GM23338 (cell line): ENCODE results near the gene SMNDC1. TPM values are rescaled to one million over a fixed set of nuclear protein-coding genes. Genes with fewer than 3 reads are reported as not detected.

Experiments
- ATAC-seq: fragments of 200-7000 bp; cut with Tn5 transposase; 3 replicates; pipeline ENCODE4 v1.9.1; 2020
- DNase-seq: peaks from one replicate; pipeline ENCODE4 v3.0.0-alpha.2; 2015; ENCODE audit warnings: low spot score
- H2AFZ ChIP-seq: fragments of 200-600 bp; sonication (generic); 2 replicates; pipeline ENCODE4 v1.8.0; 2016; ENCODE audit warnings: antibody characterized with exemption, mild to moderate bottlenecking, moderate library complexity
- H3F3A ChIP-seq: fragments of 200-600 bp; sonication (generic); replicated peaks from 2 replicates; pipeline ENCODE4 v1.8.0; 2017; ENCODE audit warnings: antibody characterized with exemption, mixed run types, low read depth
- H3K27ac ChIP-seq: fragments of 200-600 bp; sonication (generic); 2 replicates; pipeline ENCODE4 v1.6.1; 2016; ENCODE audit warnings: low read depth
- H3K27me3 ChIP-seq: fragments of 200-600 bp; sonication (generic); 2 replicates; pipeline ENCODE4 v1.8.0; 2016; ENCODE audit warnings: mild to moderate bottlenecking, mixed run types, moderate library complexity; ENCODE audit not compliant: insufficient read depth
- H3K36me3 ChIP-seq: fragments of 200-600 bp; sonication (generic); 2 replicates; pipeline ENCODE4 v1.8.0; 2016; ENCODE audit warnings: mild to moderate bottlenecking; ENCODE audit not compliant: insufficient read depth
- H3K4me1 ChIP-seq: fragments of 200-600 bp; sonication (generic); 2 replicates; pipeline ENCODE4 v1.8.0; 2016; ENCODE audit warnings: mild to moderate bottlenecking, moderate library complexity; ENCODE audit not compliant: insufficient read depth
- H3K4me2 ChIP-seq: fragments of 200-600 bp; sonication (generic); 2 replicates; pipeline ENCODE4 v1.7.1; 2017; ENCODE audit warnings: mixed run types
- H3K4me3 ChIP-seq: fragments of 200-600 bp; sonication (generic); 2 replicates; pipeline ENCODE4 v1.6.1; 2016; ENCODE audit warnings: mixed run types
- H3K79me2 ChIP-seq: fragments of 200-600 bp; sonication (generic); replicated peaks from 2 replicates; pipeline ENCODE4 v1.8.0; 2017; ENCODE audit warnings: mild to moderate bottlenecking; ENCODE audit not compliant: insufficient read depth
- H3K9me2 ChIP-seq: fragments of 200-600 bp; sonication (generic); 2 replicates; pipeline ENCODE4 v1.8.0; 2017; ENCODE audit not compliant: insufficient read depth
- H4K20me1 ChIP-seq: fragments of 200-600 bp; sonication (generic); replicated peaks from 2 replicates; pipeline ENCODE4 v1.8.0; 2017; ENCODE audit warnings: mild to moderate bottlenecking; ENCODE audit not compliant: insufficient read depth
- H3K27ac Mint-ChIP-seq: 2 replicates; pipeline ENCODE4 v1.8.0; 2020; ENCODE audit warnings: inconsistent platforms, mild to moderate bottlenecking, moderate library complexity, mixed read lengths
- H3K27me3 Mint-ChIP-seq: 3 replicates; pipeline ENCODE4 v1.8.0; 2022; ENCODE audit warnings: low read depth, mild to moderate bottlenecking, moderate library complexity, mixed read lengths, inconsistent platforms; ENCODE audit not compliant: insufficient read depth, poor library complexity
- H3K36me3 Mint-ChIP-seq: 3 replicates; pipeline ENCODE4 v1.8.0; 2021; ENCODE audit warnings: low read depth, mild to moderate bottlenecking, inconsistent platforms, moderate library complexity, mixed read lengths
- H3K4me1 Mint-ChIP-seq: 3 replicates; pipeline ENCODE4 v1.8.0; 2020; ENCODE audit warnings: mild to moderate bottlenecking, inconsistent platforms, mixed read lengths
- H3K4me3 Mint-ChIP-seq: 3 replicates; pipeline ENCODE4 v1.8.0; 2021; ENCODE audit warnings: moderate library complexity, mild to moderate bottlenecking, inconsistent platforms, mixed read lengths
- H3K9me3 Mint-ChIP-seq: 3 replicates; pipeline ENCODE4 v1.8.0; 2020; ENCODE audit warnings: moderate library complexity, mild to moderate bottlenecking, inconsistent platforms, mixed read lengths
- CREB1 ChIP-seq: fragments of 250-450 bp; sonication (Bioruptor Pico); IDR thresholded peaks from 2 replicates; pipeline ENCODE4 v1.5.0; 2020; ENCODE audit warnings: low read depth, mild to moderate bottlenecking, moderate library complexity
- EZH2 ChIP-seq: fragments of 200-600 bp; sonication (generic); IDR thresholded peaks from one replicate; pipeline ENCODE4 v1.8.0; 2017; ENCODE audit warnings: antibody characterized with exemption, mild to moderate bottlenecking, low read depth; ENCODE audit not compliant: unreplicated experiment
- POLR2AphosphoS5 ChIP-seq: IDR thresholded peaks from 2 replicates; pipeline ENCODE4 v1.6.1; 2016; ENCODE audit warnings: antibody characterized with exemption, low read depth
- long read RNA-seq: library from polyadenylated mRNA; unstranded; transcript quantifications from one replicate; pipeline ENCODE4 v2.0.0, GENCODE V29; 2020; ENCODE audit not compliant: unreplicated experiment
- polyA plus RNA-seq: library from polyadenylated mRNA; unstranded; fragments of >200 nt; fragmentation: Nextera tagmentation; extraction: Ambion mirVana; gene quantifications from 2 replicates; pipeline ENCODE4 v1.2.1, GENCODE V29; 2016
- total RNA-seq: library from RNA; depleted of rRNA; stranded (reverse); fragments of >200 nt; shearing (Covaris generic); gene quantifications from 2 replicates; pipeline ENCODE4 v1.2.3, GENCODE V29; 2014; rRNA removed
- TF ChIP-seq, protein P1 (sequence below): IDR thresholded peaks from one replicate; pipeline ENCODE4 v1.6.1; 2018; ENCODE audit warnings: antibody characterized with exemption; ENCODE audit not compliant: unreplicated experiment
- TF ChIP-seq, protein P2 (sequence below), 2 experiments: fragments of 200-600 bp in 1 of 2; sonication (generic) in 1 of 2; conservative IDR thresholded peaks; 2 replicates each; pipeline versions ENCODE4 v1.5.1 to v1.6.1; 2016 to 2017; ENCODE audit warnings: antibody characterized with exemption in 2 of 2, low read depth in 2 of 2, mild to moderate bottlenecking in 2 of 2, moderate library complexity in 1 of 2

Gene SMNDC1
- total RNA-seq (28.4 and 29.9 TPM in 2 replicates), polyA plus RNA-seq (41.9 and 45.1 TPM in 2 replicates)
- long read RNA-seq, full-length matches to known transcripts = 7 of 17 reads
- long read RNA-seq, partial matches to known transcripts = 5 of 17 reads
- long read RNA-seq, other reads (novel, unspliced or antisense) = 5 of 17 reads

DNA sequence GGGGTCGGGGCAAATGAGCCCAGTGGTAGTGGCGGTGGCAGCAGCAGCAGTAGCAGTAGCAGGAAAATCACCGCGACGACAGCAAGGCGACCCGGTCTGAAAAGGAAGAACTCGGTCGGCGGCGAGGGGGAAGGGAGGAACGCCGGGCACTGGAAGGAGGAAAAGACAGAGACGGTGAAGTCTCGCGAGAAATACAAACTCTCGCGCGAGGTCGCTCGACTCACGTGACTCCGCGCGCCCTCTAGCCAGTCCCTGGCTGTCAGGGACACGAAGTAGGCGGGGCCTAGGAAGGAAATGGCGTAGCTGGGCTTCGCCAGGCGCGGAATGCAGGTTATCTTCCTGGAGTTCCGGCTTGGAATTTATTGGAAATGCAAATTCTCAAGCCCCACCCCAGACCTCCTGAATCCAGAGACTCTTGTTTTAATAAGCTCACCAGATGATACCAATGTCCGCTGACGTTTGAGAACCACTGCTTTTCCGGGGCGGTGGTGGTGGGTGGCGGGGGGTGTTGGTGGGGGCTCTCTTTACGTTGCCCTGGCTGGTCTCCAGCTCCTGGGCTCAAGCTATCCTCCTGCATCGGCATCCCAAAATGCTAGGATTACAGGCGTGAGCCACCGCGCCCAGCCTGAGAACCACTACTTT is at the start of gene SMNDC1:
TSS of gene SMNDC1 (minus strand) at position 141 of the 642 bp plus-strand sequence. CDS start 1,333 bp downstream, outside the sequence.
- DNase-seq (peak; percentile 100), ATAC-seq (peak; percentile 91)
- TF ChIP-seq CREB1 (CRISPR knock-in tag) = peak; percentile 80
- TF ChIP-seq, protein P1, sequence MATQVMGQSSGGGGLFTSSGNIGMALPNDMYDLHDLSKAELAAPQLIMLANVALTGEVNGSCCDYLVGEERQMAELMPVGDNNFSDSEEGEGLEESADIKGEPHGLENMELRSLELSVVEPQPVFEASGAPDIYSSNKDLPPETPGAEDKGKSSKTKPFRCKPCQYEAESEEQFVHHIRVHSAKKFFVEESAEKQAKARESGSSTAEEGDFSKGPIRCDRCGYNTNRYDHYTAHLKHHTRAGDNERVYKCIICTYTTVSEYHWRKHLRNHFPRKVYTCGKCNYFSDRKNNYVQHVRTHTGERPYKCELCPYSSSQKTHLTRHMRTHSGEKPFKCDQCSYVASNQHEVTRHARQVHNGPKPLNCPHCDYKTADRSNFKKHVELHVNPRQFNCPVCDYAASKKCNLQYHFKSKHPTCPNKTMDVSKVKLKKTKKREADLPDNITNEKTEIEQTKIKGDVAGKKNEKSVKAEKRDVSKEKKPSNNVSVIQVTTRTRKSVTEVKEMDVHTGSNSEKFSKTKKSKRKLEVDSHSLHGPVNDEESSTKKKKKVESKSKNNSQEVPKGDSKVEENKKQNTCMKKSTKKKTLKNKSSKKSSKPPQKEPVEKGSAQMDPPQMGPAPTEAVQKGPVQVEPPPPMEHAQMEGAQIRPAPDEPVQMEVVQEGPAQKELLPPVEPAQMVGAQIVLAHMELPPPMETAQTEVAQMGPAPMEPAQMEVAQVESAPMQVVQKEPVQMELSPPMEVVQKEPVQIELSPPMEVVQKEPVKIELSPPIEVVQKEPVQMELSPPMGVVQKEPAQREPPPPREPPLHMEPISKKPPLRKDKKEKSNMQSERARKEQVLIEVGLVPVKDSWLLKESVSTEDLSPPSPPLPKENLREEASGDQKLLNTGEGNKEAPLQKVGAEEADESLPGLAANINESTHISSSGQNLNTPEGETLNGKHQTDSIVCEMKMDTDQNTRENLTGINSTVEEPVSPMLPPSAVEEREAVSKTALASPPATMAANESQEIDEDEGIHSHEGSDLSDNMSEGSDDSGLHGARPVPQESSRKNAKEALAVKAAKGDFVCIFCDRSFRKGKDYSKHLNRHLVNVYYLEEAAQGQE = peak; percentile 12
- no peak for TF ChIP-seq EZH2
- peak; percentile 81 for TF ChIP-seq POLR2AphosphoS5
- no peaks in the 10 kb centered on the region for H3F3A ChIP-seq
- H2AFZ ChIP-seq = no peak within 1 kb of the TSS
- peaks cover 12% of the 10 kb centered on the region; the same call in 1 of the 2 replicates for H4K20me1 ChIP-seq
- peaks cover 32% of the 10 kb centered on the region; the same call in 1 of the 2 replicates for H3K36me3 ChIP-seq
- Mint-ChIP-seq H3K4me3 (peak within 1 kb of the TSS; percentile 95), H3K4me1 (peaks cover 19% of the 10 kb centered on the region), H3K9me3 (no peaks in the 10 kb centered on the region), H3K27me3 (peaks cover 8% of the 10 kb centered on the region), H3K27ac (peak within 1 kb of the TSS; percentile 99), H3K36me3 (peaks cover 38% of the 10 kb centered on the region)
- H3K4me3 ChIP-seq = peak within 1 kb of the TSS; percentile 85
- no peaks in the 10 kb centered on the region for H3K27me3 ChIP-seq
- H3K9me2 ChIP-seq = no peaks in the 10 kb centered on the region
- H3K4me1 ChIP-seq = no peaks in the 10 kb centered on the region; the same call in 1 of the 2 replicates
- peaks cover 45% of the 10 kb centered on the region for H3K79me2 ChIP-seq
- peak within 1 kb of the TSS; percentile 84 for H3K4me2 ChIP-seq
- H3K27ac ChIP-seq = peak within 1 kb of the TSS; percentile 97

DNA sequence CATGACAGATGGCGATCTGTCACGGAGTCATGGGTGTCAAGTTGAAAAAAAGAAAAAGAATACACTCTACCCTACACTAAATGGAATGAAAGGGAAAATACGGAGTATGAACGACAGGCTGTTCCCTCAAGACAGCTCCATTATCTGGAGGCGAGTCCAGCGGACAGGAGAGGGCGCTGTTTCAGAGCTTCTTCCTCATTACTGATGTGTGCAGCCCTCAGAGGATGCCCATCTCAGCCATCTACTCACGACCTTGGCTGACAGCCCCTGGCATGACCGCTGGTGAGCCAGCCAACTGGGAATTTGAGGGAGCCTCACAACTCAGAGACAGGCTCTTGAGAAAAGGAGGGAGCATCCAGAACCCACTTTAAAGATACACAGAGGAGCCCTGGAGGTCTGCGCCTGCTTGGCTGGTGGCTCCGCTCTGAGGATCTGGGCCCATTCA is 49.6 kb upstream of the SMNDC1 start:
- H3K36me3 ChIP-seq = no peaks in the 10 kb centered on the region
- Mint-ChIP-seq H3K36me3 (no peaks in the 10 kb centered on the region; the same call in 2 of the 3 replicates), H3K4me3 (0 out of 3 replicates have a peak overlapping the region, but pooled peaks have one; percentile 34), H3K9me3 (no peaks in the 10 kb centered on the region; the same call in 2 of the 3 replicates), H3K4me1 (peaks cover 47% of the 10 kb centered on the region), H3K27me3 (peaks cover 10% of the 10 kb centered on the region), H3K27ac (no peak overlapping the region)
- H3K27me3 ChIP-seq = no peaks in the 10 kb centered on the region
- DNase-seq (peak; percentile 92), ATAC-seq (peak; percentile 94)
- H2AFZ ChIP-seq = peak overlapping the region; percentile 91; the same call in 1 of the 2 replicates
- H3F3A ChIP-seq = no peaks in the 10 kb centered on the region
- peaks cover 25% of the 10 kb centered on the region for H3K4me1 ChIP-seq
- peak overlapping the region; percentile 66 for H3K4me2 ChIP-seq
- H3K79me2 ChIP-seq = no peaks in the 10 kb centered on the region
- H3K27ac ChIP-seq = no peak overlapping the region
- TF ChIP-seq, protein P1 = no peak
- TF ChIP-seq EZH2 = no peak
- TF ChIP-seq, protein P2, sequence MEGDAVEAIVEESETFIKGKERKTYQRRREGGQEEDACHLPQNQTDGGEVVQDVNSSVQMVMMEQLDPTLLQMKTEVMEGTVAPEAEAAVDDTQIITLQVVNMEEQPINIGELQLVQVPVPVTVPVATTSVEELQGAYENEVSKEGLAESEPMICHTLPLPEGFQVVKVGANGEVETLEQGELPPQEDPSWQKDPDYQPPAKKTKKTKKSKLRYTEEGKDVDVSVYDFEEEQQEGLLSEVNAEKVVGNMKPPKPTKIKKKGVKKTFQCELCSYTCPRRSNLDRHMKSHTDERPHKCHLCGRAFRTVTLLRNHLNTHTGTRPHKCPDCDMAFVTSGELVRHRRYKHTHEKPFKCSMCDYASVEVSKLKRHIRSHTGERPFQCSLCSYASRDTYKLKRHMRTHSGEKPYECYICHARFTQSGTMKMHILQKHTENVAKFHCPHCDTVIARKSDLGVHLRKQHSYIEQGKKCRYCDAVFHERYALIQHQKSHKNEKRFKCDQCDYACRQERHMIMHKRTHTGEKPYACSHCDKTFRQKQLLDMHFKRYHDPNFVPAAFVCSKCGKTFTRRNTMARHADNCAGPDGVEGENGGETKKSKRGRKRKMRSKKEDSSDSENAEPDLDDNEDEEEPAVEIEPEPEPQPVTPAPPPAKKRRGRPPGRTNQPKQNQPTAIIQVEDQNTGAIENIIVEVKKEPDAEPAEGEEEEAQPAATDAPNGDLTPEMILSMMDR (conservative IDR thresholded peaks at IDR 0.05; ENCODE audit: low read depth in 2 of 2) = peak; percentile 83 to 93
- no peaks in the 10 kb centered on the region for H3K9me2 ChIP-seq
- H4K20me1 ChIP-seq = no peaks in the 10 kb centered on the region
- peak overlapping the region; percentile 25; the same call in 1 of the 2 replicates for H3K4me3 ChIP-seq
